ENCODE data around the gene HDAC4. TPM values are rescaled to one million over a fixed set of nuclear protein-coding genes. Genes with fewer than 3 reads are reported as not detected.

Gene HDAC4
- total RNA-seq, 1 donor from 2014 or later = 46.2 TPM

DNA sequence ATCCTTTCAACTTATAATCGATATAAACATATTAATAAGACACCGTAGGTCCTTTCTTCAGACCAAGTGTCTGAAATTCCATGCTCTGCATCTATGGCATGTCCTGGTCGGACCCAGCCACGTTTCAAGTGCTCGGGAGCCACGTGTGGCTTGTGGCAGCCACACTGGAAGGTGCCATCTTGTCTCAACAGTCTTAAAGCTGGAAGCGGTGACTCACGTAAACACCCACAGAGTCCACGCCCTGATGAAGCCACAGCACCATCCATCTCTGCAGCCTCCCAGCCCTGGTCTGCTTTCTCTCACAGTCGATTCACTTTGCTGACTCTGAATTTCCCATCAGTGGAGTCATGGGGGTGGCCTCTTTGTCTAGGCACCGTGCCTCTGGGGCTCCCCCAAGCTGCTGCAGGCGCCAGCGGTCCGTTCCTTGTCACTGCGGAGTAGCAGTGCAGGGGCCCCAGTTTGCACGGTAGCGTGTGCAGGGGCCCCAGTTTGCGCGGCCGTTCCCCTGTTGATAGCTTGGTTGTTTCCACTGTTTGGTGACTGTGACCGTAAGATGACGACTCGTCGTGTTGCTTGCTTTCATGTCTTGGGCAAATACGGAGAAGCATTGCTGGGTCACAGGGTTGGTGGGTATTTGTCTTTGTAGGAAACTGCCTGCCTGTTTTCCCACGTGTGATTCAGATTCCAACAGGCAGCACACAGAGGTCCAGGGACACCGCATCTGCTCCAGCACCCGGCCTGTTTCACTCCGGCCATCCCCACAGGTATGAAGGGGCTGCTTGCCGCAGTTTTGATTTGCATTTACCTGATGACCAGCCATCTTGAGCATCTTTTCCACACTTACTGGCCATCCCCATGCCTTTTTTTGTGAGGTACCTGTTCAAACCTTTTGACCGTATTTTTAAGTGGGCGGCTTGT is 240.3 kb downstream of the HDAC4 start:
- Mint-ChIP-seq H3K9me3 (ENCODE audit: low read depth) (no peaks in the 10 kb centered on the region), H3K27ac (no peak overlapping the region), H3K4me3 (ENCODE audit: low read depth) (no peak overlapping the region), H3K27me3 (no peaks in the 10 kb centered on the region), H3K4me1 (ENCODE audit: low read depth) (no peaks in the 10 kb centered on the region), H3K36me3 (ENCODE audit: insufficient read depth) (peaks cover 14% of the 10 kb centered on the region)
- DNase-seq (ENCODE audit: low spot score, unreplicated experiment) = no peak
- no peak for TF ChIP-seq CTCF (IDR thresholded peaks at IDR 0.05; ENCODE audit: unreplicated experiment)

DNA sequence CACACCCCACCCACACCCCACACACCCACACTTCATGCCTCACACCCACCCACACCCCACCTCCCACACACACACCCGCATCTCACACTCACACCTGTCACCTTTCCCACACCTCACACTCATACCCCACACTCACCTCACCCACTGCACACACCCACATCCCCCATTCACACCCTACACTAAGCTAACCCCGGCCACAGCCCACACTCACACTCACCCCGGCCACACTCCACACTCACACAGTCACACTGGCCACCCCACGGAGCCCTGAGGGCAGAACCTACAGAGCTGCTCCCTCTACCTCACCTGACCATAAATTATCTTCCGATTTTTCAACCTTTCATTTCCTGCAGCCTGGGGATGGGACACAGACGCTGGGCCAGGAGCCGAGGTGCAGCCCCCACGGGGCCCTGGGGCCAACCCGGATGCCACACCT is 241.3 kb downstream of the HDAC4 start:
- Mint-ChIP-seq H3K9me3 (ENCODE audit: low read depth) (no peaks in the 10 kb centered on the region), H3K27ac (no peak overlapping the region), H3K4me1 (ENCODE audit: low read depth) (no peaks in the 10 kb centered on the region), H3K36me3 (ENCODE audit: insufficient read depth) (peaks cover 14% of the 10 kb centered on the region), H3K27me3 (no peaks in the 10 kb centered on the region), H3K4me3 (ENCODE audit: low read depth) (no peak overlapping the region)
- DNase-seq (ENCODE audit: low spot score, unreplicated experiment) = no peak
- no peak for TF ChIP-seq CTCF (IDR thresholded peaks at IDR 0.05; ENCODE audit: unreplicated experiment)

DNA sequence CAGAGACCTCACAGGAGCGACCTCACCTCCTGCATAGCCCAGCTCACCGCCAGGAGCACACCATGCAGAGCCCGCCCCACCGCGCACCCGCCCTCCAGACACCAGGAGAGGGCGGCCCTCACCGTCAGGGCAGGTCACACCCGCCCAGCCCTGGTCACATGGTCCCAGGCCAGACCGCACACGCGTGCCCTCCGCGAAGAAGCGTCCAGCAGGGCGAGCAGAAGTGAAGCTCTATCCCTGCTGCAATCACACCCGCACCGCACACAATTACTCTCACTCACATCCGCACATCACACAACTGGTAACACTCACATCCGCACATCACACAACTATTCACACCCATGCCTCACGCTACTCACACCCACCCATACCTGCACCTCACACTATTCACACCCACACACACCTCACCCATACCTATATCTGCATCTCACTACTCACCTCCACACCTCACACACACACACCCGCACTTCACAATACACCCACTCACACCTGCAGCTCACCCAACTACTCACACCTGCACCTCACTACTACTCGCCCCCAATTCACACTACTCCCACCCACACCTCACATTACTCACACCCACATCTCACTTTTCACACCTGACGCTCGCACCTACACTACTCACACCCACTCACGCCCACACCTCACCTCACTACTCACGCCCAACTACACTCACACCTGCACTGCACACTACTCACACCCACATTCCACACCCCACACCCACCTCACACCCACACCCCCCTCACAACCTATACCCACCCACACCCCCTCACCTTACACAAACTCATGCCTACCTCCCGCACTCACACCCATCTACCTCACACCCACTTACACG is 242.0 kb downstream of the HDAC4 start:
- DNase-seq (ENCODE audit: low spot score, unreplicated experiment) = no peak
- Mint-ChIP-seq H3K27me3 (no peaks in the 10 kb centered on the region), H3K4me3 (ENCODE audit: low read depth) (no peak overlapping the region), H3K4me1 (ENCODE audit: low read depth) (no peaks in the 10 kb centered on the region), H3K27ac (no peak overlapping the region), H3K36me3 (ENCODE audit: insufficient read depth) (peaks cover 14% of the 10 kb centered on the region), H3K9me3 (ENCODE audit: low read depth) (no peaks in the 10 kb centered on the region)
- TF ChIP-seq CTCF (IDR thresholded peaks at IDR 0.05; ENCODE audit: unreplicated experiment) = no peak

DNA sequence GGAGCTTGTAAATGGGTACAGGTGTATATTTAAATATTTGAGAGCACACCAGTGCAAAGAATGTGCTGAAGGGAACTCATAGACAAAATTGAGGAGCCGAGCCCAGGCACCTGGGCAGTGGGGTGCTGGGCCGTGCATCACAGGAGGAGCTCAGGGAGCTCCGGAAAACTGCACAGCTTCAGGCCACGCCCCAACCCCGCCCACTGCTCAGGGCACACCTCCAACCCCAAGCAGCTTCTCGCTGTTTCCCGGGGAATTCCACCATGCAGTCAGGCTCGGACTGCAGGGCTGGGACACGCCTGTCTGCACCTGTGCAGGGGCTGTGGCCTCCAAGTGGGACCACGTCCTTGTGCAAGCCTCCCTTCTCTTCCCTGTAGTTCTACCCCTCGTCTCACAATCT is 243.0 kb downstream of the HDAC4 start:
- TF ChIP-seq CTCF (IDR thresholded peaks at IDR 0.05; ENCODE audit: unreplicated experiment) = no peak
- no peak overlapping the region for H3K27ac Mint-ChIP-seq
- peaks cover 17% of the 10 kb centered on the region for H3K36me3 Mint-ChIP-seq (ENCODE audit: insufficient read depth)
- H3K27me3 Mint-ChIP-seq = no peaks in the 10 kb centered on the region
- no peaks in the 10 kb centered on the region for H3K9me3 Mint-ChIP-seq (ENCODE audit: low read depth)
- H3K4me1 Mint-ChIP-seq (ENCODE audit: low read depth) = no peaks in the 10 kb centered on the region
- H3K4me3 Mint-ChIP-seq (ENCODE audit: low read depth) = no peak overlapping the region
- no peak for DNase-seq (ENCODE audit: low spot score, unreplicated experiment)

- Mint-ChIP-seq H3K27me3 (no peaks in the 10 kb centered on the region), H3K4me1 (ENCODE audit: low read depth) (no peaks in the 10 kb centered on the region), H3K9me3 (ENCODE audit: low read depth) (no peaks in the 10 kb centered on the region), H3K36me3 (ENCODE audit: insufficient read depth) (peaks cover 17% of the 10 kb centered on the region), H3K4me3 (ENCODE audit: low read depth) (no peak overlapping the region), H3K27ac (no peak overlapping the region)
- TF ChIP-seq CTCF (IDR thresholded peaks at IDR 0.05; ENCODE audit: unreplicated experiment) = no peak
- DNase-seq (ENCODE audit: low spot score, unreplicated experiment) = no peak
Measured at GRCh38 chr2:239157269-239157668, 243.6 kb downstream of the HDAC4 start.
